HUES48 (cell line): ENCODE results near the gene XXYLT1.
"Not testable (repeated sequence)": the region's sequence is repeated elsewhere in the genome, so short reads cannot be mapped to it uniquely, and the experiment has no call there.

Source experiments
- H3K27ac ChIP-seq: one replicate; pipeline ENCODE4 v1.7.0; 2013; ENCODE audit warnings: low read depth, low read length, inconsistent platforms
- H3K27me3 ChIP-seq: 2 replicates; pipeline ENCODE4 v1.6.1; 2013; ENCODE audit warnings: mild to moderate bottlenecking, low read length; ENCODE audit not compliant: control insufficient read depth, insufficient read depth
- H3K36me3 ChIP-seq: 2 replicates; pipeline ENCODE4 v1.6.1; 2013; ENCODE audit warnings: low read length; ENCODE audit not compliant: control insufficient read depth, insufficient read depth
- H3K4me1 ChIP-seq: 2 replicates; pipeline ENCODE4 v1.6.1; 2013; ENCODE audit warnings: mild to moderate bottlenecking, low read length; ENCODE audit not compliant: control insufficient read depth, insufficient read depth
- H3K4me3 ChIP-seq: 2 replicates; pipeline ENCODE4 v1.5.1; 2013; ENCODE audit warnings: mild to moderate bottlenecking, low read depth, low read length
- H3K9ac ChIP-seq: 2 replicates; pipeline ENCODE4 v1.6.1; 2013; ENCODE audit warnings: mild to moderate bottlenecking, low read depth, low read length, moderate library complexity
- H3K9me3 ChIP-seq: 2 replicates; pipeline ENCODE4 v1.6.1; 2013; ENCODE audit warnings: low read length; ENCODE audit not compliant: control insufficient read depth, insufficient read depth

The XXYLT1 gene

DNA sequence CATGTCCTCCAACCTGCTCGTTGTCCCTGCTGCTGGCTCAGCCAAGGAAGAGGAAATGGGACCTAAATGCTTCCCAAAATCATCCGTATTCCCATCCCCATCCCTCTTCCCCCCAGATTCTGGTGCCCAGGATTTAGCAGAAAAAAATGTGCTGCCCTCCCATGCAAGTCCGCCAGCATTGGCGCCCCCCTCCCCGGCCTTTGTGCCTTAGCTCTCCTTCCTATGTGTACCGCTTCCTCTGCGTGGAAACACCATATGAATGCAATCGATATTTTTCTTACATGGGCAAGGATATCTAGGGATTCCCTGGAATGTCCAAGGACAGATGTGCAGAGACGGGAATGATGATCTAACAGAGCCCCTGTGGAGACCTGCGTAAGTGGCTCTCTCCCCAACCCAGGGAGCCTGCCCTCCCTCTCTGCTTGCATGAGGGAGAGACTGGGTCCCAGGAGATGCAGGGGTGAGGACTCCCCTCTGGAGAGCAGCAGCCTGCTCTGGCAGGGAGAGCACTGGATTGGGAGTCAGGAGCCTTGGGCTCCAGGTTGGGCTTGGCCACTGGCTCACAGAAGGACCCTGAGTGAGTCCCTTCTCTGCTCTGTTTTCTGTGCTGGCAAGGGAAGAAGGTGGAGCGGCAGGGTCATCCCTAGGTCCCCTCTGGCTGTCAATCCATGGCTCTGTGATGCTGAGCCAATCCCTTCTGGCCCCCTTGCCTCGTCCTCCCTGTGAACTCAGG, 227.2 kb downstream of the XXYLT1 start:
- Histone ChIP-seq H3K36me3 (no peaks in the 10 kb centered on the region), H3K27ac (no peak overlapping the region), H3K27me3 (no peaks in the 10 kb centered on the region), H3K4me3 (no peak overlapping the region), H3K4me1 (peaks cover 9% of the 10 kb centered on the region; the same call in 1 of the 2 replicates), H3K9me3 (no peaks in the 10 kb centered on the region), H3K9ac (no peak overlapping the region)

DNA sequence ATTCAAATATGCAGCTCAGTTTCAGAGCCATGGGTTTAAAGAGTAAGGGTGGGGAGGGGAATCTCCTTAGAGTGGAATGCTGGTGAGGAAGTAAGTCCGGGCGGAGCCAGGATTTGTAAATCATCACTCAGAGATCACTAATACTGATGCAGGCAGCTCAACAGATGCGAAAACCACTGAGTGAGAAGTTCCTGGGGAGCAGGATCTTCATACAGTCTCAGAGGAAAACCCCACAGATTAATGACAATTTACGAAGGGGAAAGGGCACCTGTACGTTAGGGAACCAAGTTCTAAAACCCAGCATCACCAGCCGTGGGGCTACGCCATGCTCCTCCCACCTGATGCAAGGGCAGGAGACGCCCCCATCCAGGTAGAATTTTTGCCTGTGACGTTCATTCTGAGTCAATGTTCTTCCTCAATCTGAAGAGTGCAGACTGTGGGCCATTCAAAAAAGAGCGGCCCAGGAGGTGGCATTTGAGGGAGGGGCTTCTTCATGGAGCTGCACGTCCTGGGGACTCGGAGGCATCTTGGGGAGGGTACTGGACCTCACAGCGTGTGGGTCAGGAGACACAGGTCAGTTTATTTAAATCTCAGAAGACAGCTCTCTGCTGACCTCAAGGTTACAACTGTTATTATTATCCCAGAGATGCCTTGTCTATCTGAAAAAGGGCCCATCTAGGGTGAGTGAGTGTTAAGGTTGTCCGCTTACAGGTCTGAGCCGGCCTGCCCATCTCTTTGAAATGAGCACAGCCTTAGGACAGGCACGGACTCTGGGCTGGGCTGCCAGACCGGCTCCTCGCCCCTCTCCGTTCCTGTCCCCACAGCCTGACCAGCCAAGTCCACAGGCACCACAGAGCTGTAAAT, 228.0 kb downstream of the XXYLT1 start:
- peaks cover 4% of the 10 kb centered on the region; the same call in 1 of the 2 replicates for H3K4me1 ChIP-seq
- no peaks in the 10 kb centered on the region for H3K36me3 ChIP-seq
- H3K27ac ChIP-seq = no peak overlapping the region
- H3K4me3 ChIP-seq = no peak overlapping the region
- H3K9ac ChIP-seq = no peak overlapping the region
- H3K9me3 ChIP-seq = no peaks in the 10 kb centered on the region
- no peaks in the 10 kb centered on the region for H3K27me3 ChIP-seq

DNA sequence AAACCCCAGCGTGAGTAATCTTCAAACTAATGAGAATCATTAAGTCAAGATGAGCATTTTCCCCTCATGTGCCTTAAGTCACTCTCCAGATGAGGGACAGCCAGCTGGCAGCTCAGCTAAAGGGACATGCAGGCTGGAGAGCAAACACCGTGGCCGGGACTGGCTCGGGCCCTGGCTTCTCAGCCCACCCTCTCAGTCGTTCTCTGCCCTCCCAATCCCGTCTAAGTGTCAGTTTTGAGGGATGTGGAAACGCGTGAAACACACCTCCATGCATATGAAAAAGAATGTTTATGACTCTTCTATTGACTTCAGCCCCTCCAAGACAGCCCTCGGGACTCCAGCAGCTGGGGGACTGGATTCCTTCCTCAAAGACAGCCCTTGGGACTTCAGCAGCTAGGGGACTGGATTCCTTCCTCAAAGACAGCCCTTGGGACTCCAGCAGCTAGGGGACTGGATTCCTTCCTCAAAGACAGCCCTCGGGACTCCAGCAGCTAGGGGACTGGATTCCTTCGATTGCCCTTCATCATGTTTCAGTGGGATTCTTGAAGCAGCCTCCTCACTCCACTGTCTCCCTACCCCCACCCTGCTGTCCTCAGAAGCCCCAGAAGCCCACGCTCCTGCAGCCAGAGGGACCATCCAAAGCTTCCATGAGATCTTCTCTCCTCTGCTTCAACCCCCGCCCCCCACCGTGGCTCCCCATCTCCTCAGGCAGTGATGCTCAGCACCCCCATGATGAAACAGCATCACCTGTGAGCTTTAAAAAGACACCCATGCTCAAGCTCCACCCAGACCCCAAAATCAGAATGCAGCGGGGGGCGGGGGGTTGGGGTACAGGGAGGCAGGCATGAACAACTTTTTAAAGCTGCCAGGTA, 228.9 kb downstream of the XXYLT1 start:
- H3K27me3 ChIP-seq = no peaks in the 10 kb centered on the region
- H3K9me3 ChIP-seq = no peaks in the 10 kb centered on the region
- H3K27ac ChIP-seq = no peak overlapping the region
- no peaks in the 10 kb centered on the region for H3K36me3 ChIP-seq
- no peak overlapping the region for H3K9ac ChIP-seq
- H3K4me3 ChIP-seq = no peak overlapping the region
- peaks cover 4% of the 10 kb centered on the region; the same call in 1 of the 2 replicates for H3K4me1 ChIP-seq

DNA sequence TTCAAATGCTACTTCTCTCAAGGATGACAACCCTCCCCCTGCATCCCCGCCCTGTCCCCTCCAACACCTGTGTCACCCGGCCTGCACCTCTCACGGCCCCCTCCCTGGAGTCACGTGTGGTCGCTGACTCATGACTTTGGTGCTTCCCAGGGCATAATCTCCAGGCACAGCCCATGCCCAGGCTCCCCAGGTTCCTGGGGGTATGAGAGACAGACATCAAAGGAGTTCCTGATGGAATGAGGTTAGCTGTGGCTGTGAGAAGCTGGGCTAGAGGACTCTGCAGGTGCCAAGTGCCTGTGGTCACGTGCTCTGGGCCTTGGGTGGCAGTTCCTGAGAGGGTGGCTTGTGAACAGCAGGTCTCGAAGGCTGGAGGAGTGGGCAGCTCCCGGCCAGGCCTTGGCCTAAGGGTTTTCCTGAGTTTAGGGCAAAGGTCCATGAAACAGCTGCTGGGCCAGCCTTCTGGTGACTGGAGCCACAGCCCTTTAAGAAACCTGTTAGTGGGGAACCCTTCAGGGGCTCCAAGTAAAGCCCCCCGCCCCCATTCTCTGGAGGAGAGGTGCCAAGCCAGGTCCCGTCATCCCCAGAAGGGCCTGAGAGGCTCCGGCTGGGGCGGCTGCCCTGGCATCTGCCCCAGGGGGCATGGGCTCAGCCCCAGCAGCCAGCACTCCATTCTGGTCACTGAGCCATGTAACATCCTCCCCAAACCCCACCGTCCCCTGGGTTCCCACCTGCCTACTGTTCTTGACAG, 230.0 kb downstream of the XXYLT1 start:
- Histone ChIP-seq H3K4me1 (peaks cover 4% of the 10 kb centered on the region; the same call in 1 of the 2 replicates), H3K4me3 (no peak overlapping the region), H3K9me3 (no peaks in the 10 kb centered on the region), H3K9ac (no peak overlapping the region), H3K27me3 (no peaks in the 10 kb centered on the region), H3K36me3 (no peaks in the 10 kb centered on the region), H3K27ac (no peak overlapping the region)

DNA sequence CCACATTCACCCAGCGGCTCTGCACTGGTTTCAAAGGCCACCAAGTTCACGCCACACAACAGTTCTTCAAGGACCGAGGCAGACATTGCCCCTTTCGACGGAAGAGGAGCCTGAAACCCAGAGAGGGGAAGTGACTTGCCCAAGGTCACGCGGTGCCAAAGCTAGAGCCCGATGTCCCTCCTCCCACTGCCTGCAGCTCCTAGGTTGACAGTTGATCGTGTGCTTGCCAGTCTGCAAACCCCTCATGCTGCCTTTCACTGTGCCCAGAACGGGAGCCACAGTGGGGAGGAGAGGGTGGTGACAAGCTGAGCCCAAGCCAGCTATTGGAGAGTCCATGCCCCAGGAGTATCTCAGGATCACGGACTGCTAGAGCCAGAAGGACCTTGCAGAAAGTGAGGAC, 230.9 kb downstream of the XXYLT1 start:
- no peaks in the 10 kb centered on the region for H3K36me3 ChIP-seq
- H3K4me3 ChIP-seq = no peak overlapping the region
- no peak overlapping the region; the same call in 1 of the 2 replicates for H3K9ac ChIP-seq
- no peaks in the 10 kb centered on the region for H3K9me3 ChIP-seq
- H3K27ac ChIP-seq = no peak overlapping the region
- peaks cover 4% of the 10 kb centered on the region; the same call in 1 of the 2 replicates for H3K4me1 ChIP-seq
- peaks cover 4% of the 10 kb centered on the region; the same call in 1 of the 2 replicates for H3K27me3 ChIP-seq

DNA sequence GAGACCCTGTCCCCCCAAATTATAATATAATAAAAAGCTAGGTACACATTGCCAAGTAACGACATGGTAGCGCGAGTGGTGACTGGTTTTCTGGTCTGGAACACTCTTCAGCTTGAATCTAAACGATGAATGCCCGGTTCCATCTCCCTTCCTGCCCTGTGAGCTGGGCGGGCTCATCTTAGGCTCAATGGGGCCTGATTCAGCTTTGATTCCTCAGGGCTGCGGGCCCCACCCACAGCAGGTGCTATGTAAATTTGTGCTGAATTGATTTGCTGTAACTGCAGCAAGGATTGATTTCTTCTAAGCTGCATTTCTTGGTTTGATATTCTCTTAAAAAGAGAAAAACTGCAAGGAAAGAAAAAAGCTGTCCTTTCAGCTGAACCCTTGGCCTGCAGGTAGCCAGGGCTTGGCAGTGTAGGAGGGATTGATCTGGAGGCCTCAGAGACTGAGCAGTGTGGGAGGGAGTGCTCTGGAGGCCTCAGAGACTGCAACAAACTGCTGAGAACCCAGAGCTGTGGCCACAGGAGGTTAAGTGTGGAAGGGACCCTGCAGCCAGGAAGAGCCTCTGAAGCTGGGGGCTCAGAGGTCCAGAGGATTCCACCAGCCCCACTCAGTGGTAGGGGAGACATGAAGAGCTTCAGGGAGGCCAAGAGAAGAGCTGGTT, 231.6 kb downstream of the XXYLT1 start:
- Histone ChIP-seq H3K9ac (no peak overlapping the region), H3K4me3 (no peak overlapping the region), H3K36me3 (no peaks in the 10 kb centered on the region), H3K27ac (no peak overlapping the region), H3K27me3 (peaks cover 10% of the 10 kb centered on the region; the same call in 1 of the 2 replicates), H3K4me1 (peaks cover 4% of the 10 kb centered on the region; the same call in 1 of the 2 replicates), H3K9me3 (no peaks in the 10 kb centered on the region)

DNA sequence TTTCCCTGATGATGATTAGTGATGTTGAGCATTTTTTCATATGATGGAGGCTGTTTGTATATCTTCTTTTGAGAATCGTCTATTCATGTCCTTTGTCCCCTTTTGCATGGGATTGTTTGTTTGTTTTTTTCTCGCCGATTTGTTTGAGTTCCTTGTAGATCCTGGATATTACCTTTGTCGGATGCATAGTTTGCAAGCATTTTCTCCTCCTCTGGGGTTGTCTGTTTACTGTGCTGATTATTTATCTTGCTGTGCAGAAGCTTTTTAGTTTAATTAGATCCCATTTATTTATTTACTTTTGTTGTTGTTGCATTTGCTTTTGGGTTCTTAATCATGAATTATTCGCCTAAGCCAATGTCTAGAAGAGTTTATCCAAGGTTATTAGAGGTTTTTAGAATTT, 232.8 kb downstream of the XXYLT1 start:
- peaks cover 10% of the 10 kb centered on the region; the same call in 1 of the 2 replicates for H3K27me3 ChIP-seq
- H3K9me3 ChIP-seq = no peaks in the 10 kb centered on the region
- no peak overlapping the region for H3K27ac ChIP-seq
- no peaks in the 10 kb centered on the region for H3K36me3 ChIP-seq
- no peak overlapping the region for H3K4me3 ChIP-seq
- H3K4me1 ChIP-seq = peaks cover 11% of the 10 kb centered on the region
- H3K9ac ChIP-seq = no peak overlapping the region

DNA sequence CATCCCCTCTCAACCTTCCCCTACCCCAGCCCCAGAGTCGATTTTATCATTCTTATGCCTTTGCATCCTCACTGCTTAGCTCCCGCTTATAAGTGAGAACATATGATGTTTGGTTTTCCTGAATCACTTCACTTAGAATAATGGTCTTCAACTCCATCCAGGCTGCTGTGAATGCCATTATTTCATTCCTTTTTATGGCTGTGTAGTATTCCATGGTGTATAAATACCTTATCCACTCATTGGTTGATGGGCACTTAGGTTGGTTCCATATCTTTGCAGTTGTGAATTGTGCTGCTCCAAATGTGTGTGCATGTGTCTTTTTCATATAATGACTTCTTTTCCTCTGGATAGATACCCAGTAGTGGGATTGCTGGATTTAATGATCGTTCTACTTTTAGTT, 233.4 kb downstream of the XXYLT1 start:
- not testable (repeated sequence) for H3K4me3 ChIP-seq, H3K36me3 ChIP-seq, H3K27ac ChIP-seq, H3K9ac ChIP-seq, H3K9me3 ChIP-seq
- Histone ChIP-seq H3K27me3 (peaks cover 10% of the 10 kb centered on the region; the same call in 1 of the 2 replicates), H3K4me1 (peaks cover 12% of the 10 kb centered on the region)

DNA sequence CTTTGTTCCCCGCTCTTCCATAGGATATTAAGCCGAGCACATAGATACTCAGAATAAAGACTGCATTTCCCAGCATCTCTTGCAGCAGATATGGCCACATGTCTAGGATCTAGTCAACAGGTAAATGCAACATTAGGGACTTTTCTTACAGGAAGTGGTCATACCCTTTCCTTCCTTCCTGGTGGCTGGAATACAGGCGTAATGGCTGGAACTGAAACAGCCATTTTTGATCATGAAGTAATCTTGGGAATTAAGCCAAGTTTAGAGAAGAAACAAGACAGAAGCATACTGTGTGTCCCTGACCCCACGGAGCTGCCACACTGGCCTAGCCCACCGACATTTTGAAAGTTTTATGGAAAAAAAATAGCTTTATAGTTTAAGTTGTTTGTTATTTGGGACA, 234.0 kb downstream of the XXYLT1 start:
- Histone ChIP-seq H3K9me3 (no peaks in the 10 kb centered on the region), H3K4me3 (no peak overlapping the region), H3K36me3 (no peaks in the 10 kb centered on the region), H3K9ac (no peak overlapping the region), H3K27me3 (peaks cover 10% of the 10 kb centered on the region; the same call in 1 of the 2 replicates), H3K4me1 (peaks cover 12% of the 10 kb centered on the region), H3K27ac (no peak overlapping the region)
